NT2/D1 (cell line): ENCODE results near the gene UBR4.

ENCODE experiments used
- DNase-seq: peaks from one replicate; pipeline ENCODE4 v3.0.0-alpha.2; 2011; ENCODE audit warnings: low read depth, low spot score
- H3K27me3 ChIP-seq: 2 replicates; pipeline ENCODE4 v1.6.0; 2011; ENCODE audit warnings: mild to moderate bottlenecking; ENCODE audit not compliant: insufficient read length, insufficient read depth
- H3K36me3 ChIP-seq: 2 replicates; pipeline ENCODE4 v1.6.1; 2011; ENCODE audit warnings: mild to moderate bottlenecking, low read length, mixed read lengths; ENCODE audit not compliant: insufficient read depth, insufficient read length
- H3K4me1 ChIP-seq: 2 replicates; pipeline ENCODE4 v1.5.1; 2011; ENCODE audit not compliant: insufficient read depth, insufficient read length
- H3K4me3 ChIP-seq: 2 replicates; pipeline ENCODE4 v1.5.1; 2011; ENCODE audit warnings: low read depth; ENCODE audit not compliant: insufficient read length
- H3K9ac ChIP-seq: 2 replicates; pipeline ENCODE4 v1.6.0; 2011; ENCODE audit warnings: low read depth; ENCODE audit not compliant: insufficient read length
- H3K9me3 ChIP-seq: 2 replicates; pipeline ENCODE4 v1.5.1; 2011; ENCODE audit warnings: mild to moderate bottlenecking, low read length; ENCODE audit not compliant: insufficient read depth
- SUZ12 ChIP-seq: IDR thresholded peaks from 2 replicates; pipeline ENCODE4 v1.6.1; 2011; ENCODE audit not compliant: insufficient read length, insufficient read depth; ENCODE audit errors: extremely low read depth
- YY1 ChIP-seq: IDR thresholded peaks from 2 replicates; pipeline ENCODE4 v1.6.1; 2011; ENCODE audit not compliant: insufficient read length, insufficient read depth
- ZNF274 ChIP-seq: IDR thresholded peaks from 2 replicates; pipeline ENCODE4 v1.6.1; 2011; ENCODE audit warnings: mild to moderate bottlenecking, low read depth, low read length

The UBR4 gene

GRCh38 chr1:19028110-19028509 lies 182.0 kb downstream of the UBR4 start:
- Histone ChIP-seq H3K36me3 (no peaks in the 10 kb centered on the region), H3K4me1 (peaks cover 4% of the 10 kb centered on the region)

More at GRCh38 chr1:19028110-19028509, 182.0 kb downstream of the UBR4 start:
- Histone ChIP-seq H3K27me3 (no peaks in the 10 kb centered on the region), H3K9ac (no peak overlapping the region), H3K4me3 (no peak overlapping the region), H3K9me3 (no peaks in the 10 kb centered on the region)
- DNase-seq, result no peak
- TF ChIP-seq YY1 (no peak), SUZ12 (no peak), ZNF274 (no peak)
